GM23338 (cell line): ENCODE data around the gene KIAA0232.

ENCODE experiments used
- CREB1 ChIP-seq: fragments of 250-450 bp; sonication (Bioruptor Pico); IDR thresholded peaks from 2 replicates; pipeline ENCODE4 v1.5.0; 2020; ENCODE audit warnings: low read depth, mild to moderate bottlenecking, moderate library complexity
- CTCF ChIP-seq, 2 experiments: fragments of 200-600 bp in 1 of 2; sonication (generic) in 1 of 2; conservative IDR thresholded peaks; 2 replicates each; pipeline versions ENCODE4 v1.5.1 to v1.6.1; 2016 to 2017; ENCODE audit warnings: antibody characterized with exemption in 2 of 2, low read depth in 2 of 2, mild to moderate bottlenecking in 2 of 2, moderate library complexity in 1 of 2
- ETS1 ChIP-seq: IDR thresholded peaks from 2 replicates; pipeline ENCODE4 v1.6.1; 2016; ENCODE audit warnings: antibody characterized with exemption
- EZH2 ChIP-seq: fragments of 200-600 bp; sonication (generic); IDR thresholded peaks from one replicate; pipeline ENCODE4 v1.8.0; 2017; ENCODE audit warnings: antibody characterized with exemption, mild to moderate bottlenecking, low read depth; ENCODE audit not compliant: unreplicated experiment
- EZH2phosphoT487 ChIP-seq: fragments of 200-600 bp; sonication (generic); IDR thresholded peaks from one replicate; pipeline ENCODE4 v1.8.1; 2018; ENCODE audit warnings: antibody characterized with exemption; ENCODE audit not compliant: unreplicated experiment
- JUNB ChIP-seq: IDR thresholded peaks from one replicate; pipeline ENCODE4 v1.6.1; 2016; ENCODE audit warnings: antibody characterized with exemption; ENCODE audit not compliant: unreplicated experiment
- NANOG ChIP-seq: IDR thresholded peaks from 2 replicates; pipeline ENCODE4 v1.6.1; 2016; ENCODE audit warnings: antibody characterized with exemption, borderline replicate concordance
- POLR2AphosphoS5 ChIP-seq: IDR thresholded peaks from 2 replicates; pipeline ENCODE4 v1.6.1; 2016; ENCODE audit warnings: antibody characterized with exemption, low read depth
- REST ChIP-seq: IDR thresholded peaks from one replicate; pipeline ENCODE4 v1.6.1; 2018; ENCODE audit warnings: antibody characterized with exemption; ENCODE audit not compliant: unreplicated experiment
- ZNF114 ChIP-seq: fragments of 250-450 bp; sonication (Bioruptor Pico); IDR thresholded peaks from 2 replicates; pipeline ENCODE4 v1.5.0; 2020; ENCODE audit warnings: mild to moderate bottlenecking, moderate library complexity

GRCh38 chr4:6751611-6752485 lies 30.7 kb upstream of the KIAA0232 start:
- no peak for TF ChIP-seq CTCF (conservative IDR thresholded peaks at IDR 0.05; ENCODE audit: low read depth in 2 of 2)
- no peak for TF ChIP-seq JUNB
- no peak for TF ChIP-seq ZNF114
- TF ChIP-seq POLR2AphosphoS5: no peak
- no peak for TF ChIP-seq EZH2
- no peak for TF ChIP-seq EZH2phosphoT487
- TF ChIP-seq REST: no peak
- no peak for TF ChIP-seq NANOG
- TF ChIP-seq ETS1: no peak
- no peak for TF ChIP-seq CREB1
